Stimulated activated naive CD8-positive, alpha-beta T cell treated with anti-CD3 and anti-CD28 coated beads, Interleukin-15, Interleukin-2, amounts not matched to agents 100 U/mL and 50 U/mL, for 24 hours (primary cell): ENCODE data around the gene OR8G1.
"Not testable (repeated sequence)": the region's sequence is repeated elsewhere in the genome, so short reads cannot be mapped to it uniquely, and the experiment has no call there.

Experiments used
- ATAC-seq: fragments of 150-1000 bp; cut with Tn5 transposase; one replicate; pipeline ENCODE4 v1.10.0; 2021
- DNase-seq: peaks from one replicate; pipeline ENCODE4 v3.0.0; 2021

Gene OR8G1, protein sequence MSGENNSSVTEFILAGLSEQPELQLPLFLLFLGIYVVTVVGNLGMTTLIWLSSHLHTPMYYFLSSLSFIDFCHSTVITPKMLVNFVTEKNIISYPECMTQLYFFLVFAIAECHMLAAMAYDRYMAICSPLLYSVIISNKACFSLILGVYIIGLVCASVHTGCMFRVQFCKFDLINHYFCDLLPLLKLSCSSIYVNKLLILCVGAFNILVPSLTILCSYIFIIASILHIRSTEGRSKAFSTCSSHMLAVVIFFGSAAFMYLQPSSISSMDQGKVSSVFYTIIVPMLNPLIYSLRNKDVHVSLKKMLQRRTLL

DNA sequence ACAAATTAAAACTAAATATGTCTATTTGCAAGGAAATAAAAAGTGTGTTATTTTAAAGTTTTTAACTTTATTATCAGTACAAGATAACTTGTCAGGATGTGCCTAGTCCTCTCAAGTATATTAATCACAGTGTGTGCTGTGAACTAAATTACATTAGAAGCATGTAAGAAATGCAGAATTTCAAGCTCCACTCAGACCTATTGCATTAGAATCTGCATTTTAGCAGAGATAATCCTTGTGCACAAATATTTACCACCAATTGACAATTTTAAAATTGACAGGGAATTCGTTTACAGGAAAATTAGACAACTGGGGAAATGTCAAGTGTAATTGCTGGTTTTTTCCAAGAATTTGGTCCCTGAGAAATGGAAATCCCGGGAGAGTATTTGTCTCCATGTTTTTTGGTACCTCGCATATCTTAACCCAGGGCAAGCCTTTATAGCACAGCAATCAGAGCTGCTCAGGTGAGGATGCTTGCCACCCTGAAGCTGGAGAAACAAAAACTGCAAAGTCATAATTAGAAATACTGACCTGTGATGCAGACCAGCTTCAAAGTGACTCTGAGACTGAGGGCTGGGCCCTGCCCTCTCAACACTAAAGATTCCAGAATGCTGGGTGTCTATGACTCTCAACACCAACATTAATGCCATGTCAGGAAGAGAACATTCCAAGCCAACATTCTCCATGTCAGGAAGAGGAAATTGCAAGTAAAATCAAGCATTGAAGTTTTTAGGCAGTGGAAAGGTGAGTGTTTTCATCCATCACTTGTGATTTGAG, at the start of gene OR8G1:
OR8G1 (plus strand) TSS at position 475 of the 777 bp plus-strand sequence. CDS start 8,581 bp downstream, outside the sequence.
- DNase-seq (no peak), ATAC-seq (no peak)

DNA sequence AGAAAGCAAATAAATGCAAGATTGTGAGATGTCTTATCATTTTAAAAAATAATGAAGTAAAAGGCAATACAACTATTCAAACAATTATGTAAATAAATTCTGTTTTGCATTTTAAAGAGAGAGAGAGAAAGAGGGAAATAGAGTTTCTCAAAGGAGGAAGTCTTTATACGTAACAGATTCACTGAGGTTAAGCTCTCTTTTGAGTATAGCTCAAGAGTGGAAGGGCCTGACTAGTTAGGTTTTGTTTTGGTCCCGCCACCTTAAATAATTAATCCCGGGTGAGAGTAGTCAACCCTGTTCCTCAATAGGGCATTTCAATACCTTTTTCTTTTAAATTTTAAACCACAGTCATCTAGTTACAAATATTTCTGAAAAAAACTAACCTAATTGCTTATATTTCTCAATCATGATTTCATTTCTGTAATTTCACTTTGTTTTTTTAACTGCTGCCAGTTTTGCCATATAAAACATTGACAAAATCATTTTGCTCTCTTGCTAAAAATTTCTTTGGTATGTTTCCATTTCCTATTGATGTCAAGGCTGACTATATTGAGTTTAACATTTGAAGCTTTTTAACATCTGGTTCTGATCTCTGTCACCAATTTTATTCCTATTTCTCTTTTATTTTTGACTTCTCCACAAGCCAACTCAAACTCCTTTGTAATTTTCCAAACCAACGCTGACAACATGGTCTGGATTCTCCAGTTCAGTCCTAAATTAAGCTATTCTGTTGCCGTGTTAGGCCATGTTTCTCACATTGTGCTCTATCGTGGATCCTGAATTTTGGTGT, 47.5 kb upstream of the OR8G1 start:
- DNase-seq, result no peak
- ATAC-seq, result no peak

DNA sequence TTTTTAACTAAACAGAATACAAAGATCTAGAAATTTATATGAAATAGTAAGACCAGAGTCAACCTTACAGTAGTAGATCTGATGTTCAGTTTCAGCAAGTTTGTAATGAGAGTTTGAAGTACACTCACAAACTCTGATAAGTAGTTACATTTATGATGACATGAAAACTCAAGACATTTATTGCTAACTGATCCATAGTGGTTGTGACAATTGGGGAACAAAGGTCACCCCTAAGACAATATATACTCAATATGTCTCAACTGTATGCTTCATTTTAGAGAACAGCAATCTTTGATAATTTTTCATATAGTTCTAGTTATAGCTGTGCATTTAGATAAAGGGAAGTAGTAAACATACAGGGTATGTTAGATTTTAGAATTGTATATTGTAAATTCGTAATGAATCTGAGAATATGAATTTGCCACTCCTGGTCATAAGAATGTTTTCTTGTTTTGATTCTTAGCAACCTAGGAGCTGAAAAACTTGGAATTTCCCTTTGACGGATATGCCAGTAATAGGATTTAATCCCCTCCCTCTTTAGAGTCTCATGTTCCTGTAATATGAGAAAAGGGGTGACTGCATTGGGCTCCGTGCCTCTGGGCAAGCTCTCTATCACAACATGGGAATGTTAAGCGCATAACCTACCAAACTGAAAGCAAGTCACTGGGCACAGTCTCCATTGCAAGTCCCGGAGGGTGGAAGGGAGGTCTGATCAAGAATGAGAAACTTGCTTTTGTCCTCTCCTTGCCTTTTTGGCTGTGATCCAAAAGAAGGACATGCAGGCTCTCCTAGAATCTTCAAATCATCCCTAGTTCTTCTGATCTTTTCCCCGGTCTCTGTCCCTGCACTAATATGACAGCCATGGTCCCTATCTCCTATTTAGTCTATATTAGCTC, 46.4 kb upstream of the OR8G1 start:
- ATAC-seq (no peak), DNase-seq (no peak)

DNA sequence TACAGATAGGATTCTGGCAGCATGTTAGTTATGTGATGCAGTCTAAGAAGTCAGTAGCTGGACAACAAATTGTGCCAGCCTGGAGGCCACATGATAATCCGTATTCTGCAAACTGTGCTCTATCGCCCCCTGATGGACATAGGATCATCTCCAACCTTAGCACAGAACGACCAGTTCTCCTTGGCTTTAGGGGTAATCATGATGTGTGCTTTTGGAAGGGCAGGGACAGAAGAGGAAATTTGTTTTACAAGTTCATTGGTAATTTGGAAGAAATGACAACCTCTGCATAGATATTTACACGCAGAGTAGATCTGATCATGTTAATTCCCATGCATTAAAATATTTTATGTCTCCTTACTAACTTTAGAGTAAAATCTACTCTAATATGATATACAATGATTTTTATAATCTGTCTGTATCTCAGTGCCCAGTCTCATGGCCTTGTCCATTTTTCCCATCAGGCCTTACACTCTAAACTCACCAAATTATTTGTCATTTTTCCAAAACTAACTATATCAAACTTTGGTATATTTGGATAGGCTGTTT, 45.6 kb upstream of the OR8G1 start:
- ATAC-seq, result peak; percentile 77
- DNase-seq, result peak; percentile 52

DNA sequence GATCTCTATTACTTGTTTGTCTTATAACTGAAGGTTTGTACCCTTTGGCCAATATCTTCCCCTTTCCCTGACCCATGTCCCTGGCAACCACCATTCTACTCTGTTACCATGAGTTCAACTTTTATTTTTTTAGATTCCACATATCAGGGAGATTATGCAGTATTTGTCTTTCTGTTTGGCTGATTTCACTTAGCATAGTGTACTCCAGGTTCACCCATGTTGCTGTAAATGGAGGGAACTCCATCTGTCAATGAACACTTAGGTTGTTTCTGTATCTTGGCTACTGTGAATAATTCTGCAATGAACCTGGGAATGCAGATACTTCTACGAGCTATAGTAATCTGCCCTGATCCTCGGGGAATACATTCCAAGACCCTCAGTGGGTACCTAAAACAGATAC, 42.9 kb upstream of the OR8G1 start:
- no peak for DNase-seq
- ATAC-seq, result no peak

DNA sequence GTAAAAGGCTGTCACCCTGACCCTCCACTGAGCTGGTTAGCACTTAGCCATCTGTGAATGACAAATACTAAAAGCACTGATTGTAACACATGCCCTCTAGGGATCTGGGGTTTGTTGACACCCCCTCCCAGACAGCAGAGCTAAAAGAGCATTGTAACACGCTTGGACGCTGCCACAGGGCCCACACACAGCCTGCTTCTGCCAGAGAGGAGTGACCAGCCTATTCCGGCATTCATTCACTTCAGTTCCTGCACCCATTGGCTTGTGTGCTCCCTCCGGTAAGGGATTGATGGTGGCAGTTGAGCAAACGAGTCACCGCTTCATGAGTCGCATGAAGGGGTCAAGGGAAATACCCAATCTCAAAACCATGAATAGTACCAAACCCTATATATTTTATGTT, 42.0 kb upstream of the OR8G1 start:
- DNase-seq (no peak), ATAC-seq (peak; percentile 46)

DNA sequence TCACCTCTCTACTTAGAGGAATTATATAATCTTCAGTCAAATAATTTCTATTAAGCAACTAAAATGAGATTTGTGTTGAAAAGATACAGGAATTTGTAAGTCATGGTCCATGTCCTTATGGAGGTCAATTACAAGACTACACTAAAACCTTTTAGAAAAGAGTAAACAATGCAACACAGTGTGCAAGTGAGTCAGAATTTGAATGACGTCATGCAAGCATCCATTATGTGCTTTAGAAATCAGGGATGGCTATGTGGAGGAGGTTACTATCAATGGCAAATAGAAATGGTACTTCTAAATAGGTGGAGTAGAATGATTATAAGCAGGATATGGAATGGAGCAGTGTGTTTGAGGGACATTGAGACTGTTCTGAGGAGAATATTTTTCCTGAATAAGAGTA, 41.2 kb upstream of the OR8G1 start:
- ATAC-seq (no peak), DNase-seq (no peak)

DNA sequence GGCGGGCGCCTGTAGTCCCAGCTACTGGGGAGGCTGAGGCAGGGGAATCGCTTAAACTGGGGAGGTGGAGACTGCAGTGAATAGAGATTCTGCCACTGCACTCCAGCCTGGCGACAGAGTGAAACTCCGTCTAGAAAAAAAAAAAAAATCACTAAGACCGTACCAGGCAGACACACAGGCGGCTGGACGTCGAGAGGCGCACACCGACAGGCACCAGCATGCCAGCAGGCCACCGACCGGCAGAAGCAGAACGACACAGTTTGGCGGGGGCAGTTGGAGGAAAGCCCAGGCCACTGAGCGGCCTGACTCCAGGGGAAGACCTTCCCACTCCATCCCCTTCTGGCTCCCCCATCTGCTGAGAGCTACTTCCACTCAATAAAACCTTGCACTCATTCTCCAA, 40.2 kb upstream of the OR8G1 start:
- no peak for ATAC-seq
- DNase-seq, result no peak

DNA sequence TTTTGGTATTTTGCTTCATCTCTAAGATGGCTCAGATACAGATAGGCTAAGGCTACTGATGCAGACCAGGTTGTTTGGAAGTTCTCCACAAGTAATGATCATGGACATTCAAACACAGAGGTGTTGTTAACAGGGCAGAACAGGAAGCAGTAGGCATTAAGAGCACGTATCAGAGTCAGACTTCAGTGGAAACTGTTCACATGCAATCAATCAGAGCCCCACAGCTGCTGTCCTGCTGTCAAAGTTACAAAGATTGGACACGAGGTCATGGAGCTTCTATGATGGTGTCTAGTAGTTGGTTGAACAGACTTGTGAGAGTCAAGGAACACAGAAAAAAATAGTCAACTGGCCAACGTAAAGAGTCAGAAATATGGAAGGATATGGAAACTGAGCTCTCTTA, 37.9 kb upstream of the OR8G1 start:
- ATAC-seq, result no peak

DNA sequence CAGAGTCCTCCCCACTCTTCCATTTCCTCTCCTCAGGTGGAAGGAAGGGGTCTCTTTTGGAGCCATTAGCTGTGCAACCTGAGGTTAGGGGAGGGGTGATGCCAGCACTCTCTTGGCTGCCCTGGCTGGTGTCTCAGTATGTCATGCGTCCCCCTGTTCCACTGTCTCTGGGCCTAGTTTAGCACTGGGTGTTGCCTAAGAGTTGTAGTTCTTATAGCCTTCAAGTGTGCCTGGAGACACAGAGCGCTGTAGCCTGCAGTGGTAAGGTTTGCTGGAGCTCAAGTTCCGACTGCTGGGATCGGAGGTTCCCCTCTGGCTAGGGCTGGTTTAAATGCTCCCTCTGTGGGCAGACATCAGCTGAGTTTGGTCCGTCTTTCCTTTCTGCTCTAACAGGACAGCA, 36.9 kb upstream of the OR8G1 start:
- no peak for ATAC-seq
- DNase-seq, result no peak

More for the DNA sequence above, 37.9 kb upstream of the OR8G1 start:
- DNase-seq, result no peak

DNA sequence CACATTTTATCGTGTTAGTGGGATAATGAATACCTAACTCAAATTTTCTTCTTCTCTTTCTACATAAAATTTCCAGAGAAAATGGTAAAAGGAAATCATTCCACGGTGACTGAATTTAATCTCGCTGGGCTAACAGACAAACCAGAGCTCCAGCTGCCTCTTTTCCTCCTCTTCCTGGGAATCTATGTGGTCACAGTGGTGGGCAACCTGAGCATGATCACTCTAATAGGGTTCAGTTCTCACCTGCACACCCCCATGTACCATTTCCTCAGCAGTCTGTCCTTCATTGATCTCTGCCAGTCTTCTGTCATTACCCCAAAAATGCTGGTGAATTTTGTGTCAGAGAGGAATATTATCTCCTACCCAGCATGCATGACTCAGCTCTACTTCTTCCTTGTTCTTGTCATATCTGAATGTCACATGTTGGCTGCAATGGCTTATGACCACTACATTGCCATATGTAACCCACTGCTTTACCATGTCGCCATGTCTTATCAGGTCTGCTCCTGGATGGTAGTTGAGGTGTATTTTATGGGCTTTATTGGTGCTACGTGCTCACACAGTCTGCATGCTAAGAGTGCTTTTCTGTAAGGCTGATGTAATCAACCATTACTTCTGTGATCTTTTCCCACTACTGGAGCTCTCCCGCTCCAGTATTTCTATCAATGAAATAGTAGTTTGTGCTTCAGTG, 33.6 kb upstream of the OR8G1 start:
- ATAC-seq, result no peak
- no peak for DNase-seq

DNA sequence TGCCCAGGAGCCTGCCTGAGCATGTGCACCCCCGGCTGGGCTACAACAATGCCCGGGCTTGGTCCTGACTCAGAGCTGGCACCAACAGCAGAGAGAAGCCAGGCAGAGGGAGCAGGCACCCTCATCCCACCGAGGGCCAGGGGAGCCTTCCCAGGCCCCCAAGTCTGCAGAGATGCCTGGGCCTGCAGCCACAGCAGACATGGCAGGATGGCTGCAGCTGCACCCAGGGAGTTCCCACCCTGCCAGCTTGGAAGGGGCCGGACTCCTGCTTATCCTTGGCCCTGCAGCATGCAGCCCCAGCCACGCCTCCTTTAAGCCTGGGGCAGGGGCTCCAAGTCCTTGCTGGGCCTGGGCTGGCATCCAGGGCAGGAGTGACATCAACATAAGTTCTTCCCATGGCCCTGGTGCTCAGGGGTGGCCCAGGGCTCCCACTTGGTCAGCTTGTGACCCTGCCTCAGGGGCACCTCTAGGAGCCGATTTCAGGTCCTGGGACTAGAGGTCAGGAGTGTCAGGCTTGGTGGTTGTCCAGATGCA, 31.0 kb upstream of the OR8G1 start:
- DNase-seq (no peak), ATAC-seq (no peak)

DNA sequence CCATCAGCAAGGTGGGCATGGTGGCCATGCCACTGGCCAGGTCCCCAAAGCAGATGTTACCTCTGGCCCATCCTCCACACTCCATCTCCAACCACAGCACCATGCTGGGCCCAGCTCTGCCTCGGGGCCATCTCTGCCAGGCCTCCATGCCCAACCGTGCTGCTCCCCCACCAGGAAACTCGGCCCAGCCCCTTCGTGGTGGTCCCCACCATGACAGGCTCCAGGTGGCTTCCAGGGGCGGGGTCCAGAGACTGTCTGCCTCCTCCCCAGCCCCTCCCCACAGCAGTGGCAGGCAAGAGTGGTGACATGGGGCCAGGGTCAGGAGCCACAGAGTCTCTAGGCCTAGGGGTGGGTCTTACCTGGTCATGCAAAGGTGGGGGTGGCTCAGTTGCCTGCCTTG, 30.5 kb upstream of the OR8G1 start:
- no peak for DNase-seq
- ATAC-seq, result no peak

DNA sequence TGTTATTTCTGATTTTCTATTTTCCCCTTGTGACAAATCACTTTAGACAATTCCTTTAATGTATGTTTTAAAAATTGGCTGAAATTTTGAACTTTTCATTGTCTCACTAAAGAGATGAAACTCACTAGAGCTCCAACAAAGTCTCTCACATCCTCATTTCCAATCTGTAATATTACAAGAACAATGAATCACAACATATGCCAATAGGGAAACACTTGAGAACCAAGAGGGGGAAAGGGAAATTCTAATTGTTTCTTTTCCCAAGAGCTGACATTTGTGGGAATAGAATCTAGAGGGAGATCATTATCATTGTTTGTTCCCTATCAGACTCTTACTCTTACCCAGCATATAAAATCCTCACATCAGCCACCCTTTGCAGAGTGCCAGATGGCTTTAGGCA, 29.6 kb upstream of the OR8G1 start:
- DNase-seq, result no peak
- ATAC-seq, result no peak

DNA sequence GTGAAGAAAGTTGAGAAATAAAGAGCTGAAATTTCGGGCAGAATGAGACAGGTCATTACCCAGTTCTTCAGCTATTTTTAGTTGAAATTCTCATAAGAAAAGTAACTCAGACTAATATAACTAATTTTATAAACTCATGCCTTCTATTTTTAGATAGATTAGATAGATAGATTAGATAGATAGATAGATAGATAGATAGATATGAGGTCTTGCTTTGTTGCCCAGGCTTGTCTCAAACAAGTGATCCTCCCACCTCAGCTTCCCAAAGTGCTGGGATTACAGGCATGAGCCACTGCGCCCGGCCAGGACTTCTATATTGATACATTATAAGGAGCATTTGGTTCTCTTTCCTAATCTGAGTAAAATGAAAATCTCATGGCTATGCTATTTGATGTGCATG, 26.9 kb upstream of the OR8G1 start:
- ATAC-seq, result no peak

DNA sequence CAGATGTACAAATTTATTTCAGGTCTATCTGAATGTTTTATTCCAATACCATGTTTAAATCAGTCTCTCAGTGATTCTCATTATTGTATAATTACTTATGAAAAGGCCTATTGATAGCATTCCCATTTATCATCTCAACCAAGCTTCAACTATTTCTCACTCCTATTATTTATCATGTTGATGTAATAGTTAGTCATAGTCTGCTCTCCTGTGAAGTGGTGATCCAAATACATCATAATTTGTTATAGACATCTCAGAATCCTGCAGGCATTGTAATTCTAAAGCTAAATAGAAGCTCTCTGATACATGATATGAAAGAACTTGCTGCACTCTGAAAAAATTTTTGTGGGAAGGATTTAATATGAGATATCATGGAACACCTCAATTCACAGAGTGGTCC, 21.8 kb upstream of the OR8G1 start:
- ATAC-seq (no peak), DNase-seq (no peak)

More for the DNA sequence above, 26.9 kb upstream of the OR8G1 start:
- DNase-seq, result no peak

DNA sequence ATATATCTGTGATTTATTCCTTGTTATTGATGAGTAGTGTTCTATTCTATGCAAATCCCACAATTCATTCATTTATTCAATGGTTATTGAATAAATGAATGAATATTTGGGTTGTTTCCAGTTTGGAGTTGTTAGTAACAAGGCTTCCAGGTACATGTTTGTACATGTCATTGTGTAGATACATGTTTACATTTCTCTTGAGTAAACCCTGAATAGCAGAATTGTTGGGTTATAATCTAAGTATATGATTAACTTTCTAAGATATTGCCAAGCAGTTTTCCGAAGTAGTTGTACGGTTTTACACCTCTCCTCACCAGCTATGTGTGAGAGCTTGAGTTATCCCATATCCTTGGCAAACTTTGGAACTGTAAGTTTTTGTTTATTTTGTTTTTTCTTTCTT, 18.5 kb upstream of the OR8G1 start:
- ATAC-seq (no peak), DNase-seq (no peak)

DNA sequence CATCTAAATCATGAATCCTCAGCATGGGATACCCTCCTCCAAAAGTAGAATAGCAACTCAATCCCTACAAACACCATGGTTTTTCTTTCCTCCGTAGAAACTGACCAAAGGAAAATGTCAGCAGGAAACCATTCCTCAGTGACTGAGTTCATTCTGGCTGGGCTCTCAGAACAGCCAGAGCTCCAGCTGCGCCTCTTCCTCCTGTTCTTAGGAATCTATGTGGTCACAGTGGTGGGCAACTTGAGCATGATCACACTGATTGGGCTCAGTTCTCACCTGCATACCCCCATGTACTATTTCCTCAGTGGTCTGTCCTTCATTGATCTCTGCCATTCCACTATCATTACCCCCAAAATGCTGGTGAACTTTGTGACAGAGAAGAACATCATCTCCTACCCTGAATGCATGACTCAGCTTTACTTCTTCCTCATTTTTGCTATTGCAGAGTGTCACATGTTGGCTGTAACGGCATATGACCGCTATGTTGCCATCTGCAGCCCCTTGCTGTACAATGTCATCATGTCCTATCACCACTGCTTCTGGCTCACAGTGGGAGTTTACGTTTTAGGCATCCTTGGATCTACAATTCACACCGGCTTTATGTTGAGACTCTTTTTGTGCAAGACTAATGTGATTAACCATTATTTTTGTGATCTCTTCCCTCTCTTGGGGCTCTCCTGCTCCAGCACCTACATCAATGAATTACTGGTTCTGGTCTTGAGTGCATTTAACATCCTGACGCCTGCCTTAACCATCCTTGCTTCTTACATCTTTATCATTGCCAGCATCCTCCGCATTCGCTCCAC, 16.1 kb upstream of the OR8G1 start:
- not testable (repeated sequence) for ATAC-seq, DNase-seq

DNA sequence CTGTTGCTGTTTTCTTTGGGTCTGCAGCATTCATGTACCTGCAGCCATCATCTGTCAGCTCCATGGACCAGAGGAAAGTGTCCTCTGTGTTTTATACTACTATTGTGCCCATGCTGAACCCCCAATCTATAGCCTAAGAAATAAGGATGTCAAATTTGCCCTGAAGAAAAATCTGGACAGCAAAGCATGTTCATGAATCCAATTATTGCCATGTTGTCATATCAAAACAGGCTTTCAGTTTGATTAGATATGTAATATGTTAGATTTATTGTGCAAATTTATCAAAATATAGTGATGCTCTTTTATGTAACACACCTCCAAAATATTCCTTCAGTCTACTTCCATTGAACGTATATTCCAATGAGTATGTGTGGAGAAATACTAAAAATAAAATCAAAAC, 15.4 kb upstream of the OR8G1 start:
- no peak for DNase-seq
- ATAC-seq, result no peak

DNA sequence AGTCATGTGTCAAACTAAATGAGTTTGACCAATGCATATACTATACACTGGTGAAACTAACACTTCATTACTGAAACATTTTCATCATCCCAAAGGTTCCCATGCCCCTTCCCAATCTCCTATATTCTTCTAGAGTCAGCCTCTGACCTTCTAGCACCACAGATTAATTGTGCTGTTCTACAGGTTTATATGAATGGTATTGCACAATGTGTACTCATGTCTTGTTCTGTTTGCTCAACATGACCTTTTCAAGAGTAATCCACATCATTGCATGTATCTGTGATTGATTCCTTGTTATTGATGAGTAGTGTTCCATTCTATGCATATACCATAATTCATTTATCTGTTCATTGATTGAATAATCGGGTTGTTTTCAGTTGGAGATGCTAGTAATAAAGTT, 7.5 kb upstream of the OR8G1 start:
- ATAC-seq, result no peak
- DNase-seq, result no peak
